ENCODE data around the gene OTOGL. TPM values are rescaled to one million over a fixed set of nuclear protein-coding genes. Genes with fewer than 3 reads are reported as not detected.

The OTOGL gene
- total and polyA plus RNA-seq, 7 donors = 0.03 to 0.30 (median 0.07) TPM; not detected in 2

GRCh38 chr12:80264891-80265290 lies 165.6 kb downstream of the OTOGL start:
- no peaks in the 10 kb centered on the region for H3K9me3 ChIP-seq
- H3K36me3 ChIP-seq (ENCODE audit: insufficient read depth in 1 of 2, low read depth in 1 of 2) = no peaks in the 10 kb centered on the region
- H3K27me3 ChIP-seq (ENCODE audit: insufficient read depth in 3 of 3, low read length in 2 of 3) = no peaks in the 10 kb centered on the region
- intact Hi-C loops (cut with DNase I) = loop anchor here (5.0 to 10.0 kb wide), 2 partner anchors 378 to 710 kb away; no protein-coding TSS in a partner anchor
- no peaks in the 10 kb centered on the region for H3K4me1 ChIP-seq
- no peak for TF ChIP-seq CTCF (IDR thresholded peaks at IDR 0.05)
- no peak for ATAC-seq
- no peak overlapping the region for H3K4me3 ChIP-seq
- no peak for DNase-seq
- 94 to 97% (median 95%) methylated on average over 5 of the region's 5 CpGs for WGBS, 3 donors
- H3K27ac ChIP-seq = no peak overlapping the region

DNA sequence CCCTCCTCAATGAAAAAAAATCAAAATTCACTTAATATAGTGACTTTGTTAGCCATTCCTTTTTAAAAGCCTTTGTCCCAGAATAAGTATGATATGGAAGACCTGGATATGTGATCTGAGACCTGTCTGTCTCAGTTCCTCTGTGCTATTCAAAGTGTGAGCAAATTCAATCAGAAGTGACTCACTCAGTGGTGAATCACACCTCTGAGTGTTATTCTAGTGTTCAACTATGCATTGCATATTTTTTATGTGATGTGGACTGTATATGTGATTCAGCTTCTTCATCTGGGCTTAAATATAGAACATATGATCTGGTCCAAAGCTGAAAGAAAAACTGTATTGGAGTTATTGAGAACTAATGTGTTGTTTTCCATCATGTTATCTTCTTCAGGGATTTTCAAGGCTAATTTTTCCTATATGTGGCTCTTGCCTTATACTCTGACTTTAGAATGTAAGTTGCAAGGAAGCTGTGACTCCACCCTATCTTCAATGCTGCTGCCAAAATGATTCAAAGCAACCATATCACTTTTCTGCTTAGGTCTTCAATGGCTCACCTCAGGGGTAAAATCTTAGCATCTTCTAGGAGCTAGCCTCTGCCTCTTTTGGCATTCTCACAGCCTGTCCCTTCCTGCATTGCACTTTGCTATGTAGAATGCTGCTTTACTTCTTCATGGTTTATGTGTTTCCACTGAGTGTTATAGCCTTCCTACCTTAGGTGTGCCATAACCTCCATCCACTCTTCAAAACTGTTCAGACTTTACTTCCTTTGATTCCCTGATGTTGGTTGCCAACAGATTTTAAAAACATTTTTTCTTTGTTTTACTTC lies 169.8 kb downstream of the OTOGL start:
- no peaks in the 10 kb centered on the region for H3K27me3 ChIP-seq (ENCODE audit: insufficient read depth in 3 of 3, low read length in 2 of 3)
- DNase-seq = no peak
- intact Hi-C loops (cut with DNase I) = loop anchor here (5.0 to 10.0 kb wide), 2 partner anchors 382 to 714 kb away; no protein-coding TSS in a partner anchor
- H3K36me3 ChIP-seq (ENCODE audit: insufficient read depth in 1 of 2, low read depth in 1 of 2) = no peaks in the 10 kb centered on the region
- H3K4me3 ChIP-seq = no peak overlapping the region
- H3K27ac ChIP-seq = no peak overlapping the region
- no peaks in the 10 kb centered on the region for H3K4me1 ChIP-seq
- no peak for TF ChIP-seq CTCF (IDR thresholded peaks at IDR 0.05)
- peak in 3 of 4 donors; percentile 61 to 79 (median 77) for ATAC-seq
- no peaks in the 10 kb centered on the region for H3K9me3 ChIP-seq

DNA sequence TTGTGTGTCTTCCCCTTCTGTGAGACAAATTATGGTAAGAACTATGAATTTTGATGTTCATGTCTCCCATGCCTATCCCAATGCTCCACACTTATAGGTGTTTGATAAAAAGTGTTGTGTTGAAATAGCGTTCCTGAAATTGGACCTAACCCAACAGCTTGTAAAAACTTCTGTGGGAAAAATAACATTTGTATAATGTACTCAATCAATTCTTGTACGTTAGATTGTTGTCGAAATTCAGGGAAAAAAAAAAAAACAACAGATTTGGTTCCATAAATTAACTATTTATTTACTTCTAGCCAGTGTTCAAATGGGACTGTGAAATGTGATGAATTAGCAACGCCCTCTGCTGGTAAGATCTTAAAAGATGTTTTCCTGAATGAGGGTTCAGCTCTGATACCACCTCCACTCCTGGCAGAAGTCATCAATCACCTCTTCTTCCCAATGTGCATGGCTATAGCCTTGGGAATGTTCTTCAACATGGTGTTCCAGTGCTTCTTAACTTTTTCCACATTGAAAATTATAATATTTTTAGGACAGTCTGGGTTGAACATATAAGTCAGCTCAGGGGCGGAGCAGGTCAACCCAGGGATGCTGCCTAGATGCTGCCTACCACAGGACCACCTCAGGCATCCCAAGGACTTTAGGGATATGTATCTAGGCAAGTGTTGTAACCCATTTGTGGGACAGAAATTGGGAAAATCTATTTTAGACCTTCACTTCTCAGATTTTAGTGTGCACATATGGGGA lies 170.6 kb downstream of the OTOGL start:
- intact Hi-C loops (cut with DNase I) = loop anchor here (2.0 to 10.0 kb wide), 4 partner anchors 75 to 715 kb away; no protein-coding TSS in a partner anchor
- Histone ChIP-seq H3K27me3 (ENCODE audit: insufficient read depth in 3 of 3, low read length in 2 of 3) (no peaks in the 10 kb centered on the region), H3K9me3 (no peaks in the 10 kb centered on the region), H3K4me3 (no peak overlapping the region), H3K4me1 (no peaks in the 10 kb centered on the region), H3K36me3 (ENCODE audit: insufficient read depth in 1 of 2, low read depth in 1 of 2) (no peaks in the 10 kb centered on the region), H3K27ac (no peak overlapping the region)
- 32 to 34% (median 33%) methylated on average over 5 of the region's 5 CpGs for WGBS, 3 donors
- ATAC-seq (peak in 3 of 4 donors; percentile 64 to 81 (median 66)), DNase-seq (no peak)
- TF ChIP-seq CTCF (IDR thresholded peaks at IDR 0.05) = peak; percentile 69

DNA sequence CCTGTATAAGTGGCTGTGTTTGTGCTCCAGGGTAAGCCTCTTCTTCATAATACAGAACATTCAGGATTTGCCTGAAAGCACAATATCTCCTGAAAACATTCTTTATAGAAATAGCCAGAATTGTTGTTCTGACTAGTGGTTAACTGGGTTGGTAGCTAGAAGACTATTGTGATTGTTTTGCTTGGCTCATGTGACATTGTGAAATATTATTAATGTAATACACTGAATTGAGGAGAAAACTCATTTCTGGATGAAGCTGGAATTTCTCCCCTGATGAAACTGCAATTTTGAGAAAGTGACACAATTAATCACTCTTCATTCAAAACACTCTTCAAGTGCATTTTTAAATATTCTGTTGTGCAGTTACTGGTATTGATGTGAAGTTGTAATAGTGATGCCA lies 172.4 kb downstream of the OTOGL start:
- no peak for DNase-seq
- H3K9me3 ChIP-seq = no peaks in the 10 kb centered on the region
- no peaks in the 10 kb centered on the region for H3K27me3 ChIP-seq (ENCODE audit: insufficient read depth in 3 of 3, low read length in 2 of 3)
- no peak overlapping the region for H3K4me3 ChIP-seq
- H3K4me1 ChIP-seq = no peaks in the 10 kb centered on the region
- H3K27ac ChIP-seq = no peak overlapping the region
- no peak for ATAC-seq
- H3K36me3 ChIP-seq (ENCODE audit: insufficient read depth in 1 of 2, low read depth in 1 of 2) = no peaks in the 10 kb centered on the region
- intact Hi-C loops (cut with DNase I) = loop anchor here in 1 of 2 donors (2.0 to 5.0 kb wide), 2 partner anchors 77 to 714 kb away; no protein-coding TSS in a partner anchor
- no peak for TF ChIP-seq CTCF (IDR thresholded peaks at IDR 0.05)

All from psoas muscle (tissue), 8 donors.